CD8-positive, alpha-beta memory T cell (primary cell): ENCODE results near the gene KCTD1. TPM values are rescaled to one million over a fixed set of nuclear protein-coding genes. Genes with fewer than 3 reads are reported as not detected.

Source experiments
- CTCF ChIA-PET: fragments of 350-600 bp; sonication (Branson Sonifier 250); formaldehyde crosslinking; loops from one replicate; lab custom pipeline; 2021; ENCODE audit warnings: antibody characterized with exemption; lab: Charles Lee
- POLR2A ChIA-PET: fragments of 350-600 bp; sonication (Branson Sonifier 250); formaldehyde crosslinking; loops from one replicate; lab custom pipeline; 2021; ENCODE audit warnings: antibody characterized with exemption; lab: Charles Lee
- DNase-seq, 5 donors: peaks; one replicate each; pipeline versions ENCODE4 v3.0.0 to v3.0.0-alpha.2; 2020 to 2022; ENCODE audit warnings: mixed read lengths in 1 of 5
- H3K27ac ChIP-seq: one replicate; pipeline ENCODE4 v1.7.0; 2013; ENCODE audit warnings: low read depth, mild to moderate bottlenecking, low read length, moderate library complexity
- H3K27me3 ChIP-seq: 2 replicates; pipeline ENCODE4 v1.7.0; 2013; ENCODE audit warnings: low read length, mild to moderate bottlenecking; ENCODE audit not compliant: insufficient read depth, poor library complexity, severe bottlenecking
- H3K36me3 ChIP-seq: 2 replicates; pipeline ENCODE4 v1.7.0; 2013; ENCODE audit warnings: mild to moderate bottlenecking, low read length, moderate library complexity; ENCODE audit not compliant: insufficient read depth
- H3K4me1 ChIP-seq: 2 replicates; pipeline ENCODE4 v1.7.0; 2013; ENCODE audit warnings: mild to moderate bottlenecking, low read length, moderate library complexity; ENCODE audit not compliant: insufficient read depth
- H3K4me3 ChIP-seq: 2 replicates; pipeline ENCODE4 v1.7.0; 2013; ENCODE audit warnings: mild to moderate bottlenecking, low read length
- H3K9me3 ChIP-seq: 2 replicates; pipeline ENCODE4 v1.7.0; 2013; ENCODE audit warnings: mild to moderate bottlenecking, low read length
- H3K27ac Mint-ChIP-seq, 8 donors: one replicate each; pipeline ENCODE4 v1.8.0; 2020 to 2021; ENCODE audit warnings: mixed read lengths in 8 of 8, mild to moderate bottlenecking in 6 of 8, inconsistent platforms in 3 of 8, moderate library complexity in 3 of 8
- H3K27me3 Mint-ChIP-seq, 2 donors: one replicate each; pipeline ENCODE4 v1.8.0; 2020 to 2021; ENCODE audit warnings: mixed read lengths in 2 of 2, mild to moderate bottlenecking in 1 of 2, moderate library complexity in 1 of 2
- H3K36me3 Mint-ChIP-seq, 3 donors: one replicate each; pipeline ENCODE4 v1.8.0; 2020 to 2021; ENCODE audit warnings: mixed read lengths in 3 of 3, inconsistent platforms in 1 of 3, mild to moderate bottlenecking in 1 of 3
- H3K4me1 Mint-ChIP-seq, 3 donors: one replicate each; pipeline ENCODE4 v1.8.0; 2020 to 2021; ENCODE audit warnings: mixed read lengths in 3 of 3, inconsistent platforms in 1 of 3, mild to moderate bottlenecking in 1 of 3
- H3K4me3 Mint-ChIP-seq, 7 donors: one replicate each; pipeline ENCODE4 v1.8.0; 2020 to 2021; ENCODE audit warnings: mixed read lengths in 7 of 7, mild to moderate bottlenecking in 6 of 7, moderate library complexity in 4 of 7, inconsistent platforms in 2 of 7
- H3K9me3 Mint-ChIP-seq, 5 donors: one replicate each; pipeline ENCODE4 v1.8.0; 2020 to 2022; ENCODE audit warnings: mixed read lengths in 5 of 5, mild to moderate bottlenecking in 3 of 5, moderate library complexity in 2 of 5, inconsistent platforms in 1 of 5
- polyA plus RNA-seq: library from polyadenylated mRNA; unstranded; fragments of 300-500 nt; fragmentation: Illumina TruSeq; gene quantifications from one replicate; pipeline ENCODE4 v1.2.3, GENCODE V29; 2021
- total RNA-seq, 2 experiments: library from RNA; stranded (reverse); gene quantifications; one replicate each; pipeline ENCODE4 v1.2.3, GENCODE V29; 2021

The KCTD1 gene
- total and polyA plus RNA-seq, 3 experiments from 2014 or later: 0.22 to 4.2 (median 3.5) TPM

DNA sequence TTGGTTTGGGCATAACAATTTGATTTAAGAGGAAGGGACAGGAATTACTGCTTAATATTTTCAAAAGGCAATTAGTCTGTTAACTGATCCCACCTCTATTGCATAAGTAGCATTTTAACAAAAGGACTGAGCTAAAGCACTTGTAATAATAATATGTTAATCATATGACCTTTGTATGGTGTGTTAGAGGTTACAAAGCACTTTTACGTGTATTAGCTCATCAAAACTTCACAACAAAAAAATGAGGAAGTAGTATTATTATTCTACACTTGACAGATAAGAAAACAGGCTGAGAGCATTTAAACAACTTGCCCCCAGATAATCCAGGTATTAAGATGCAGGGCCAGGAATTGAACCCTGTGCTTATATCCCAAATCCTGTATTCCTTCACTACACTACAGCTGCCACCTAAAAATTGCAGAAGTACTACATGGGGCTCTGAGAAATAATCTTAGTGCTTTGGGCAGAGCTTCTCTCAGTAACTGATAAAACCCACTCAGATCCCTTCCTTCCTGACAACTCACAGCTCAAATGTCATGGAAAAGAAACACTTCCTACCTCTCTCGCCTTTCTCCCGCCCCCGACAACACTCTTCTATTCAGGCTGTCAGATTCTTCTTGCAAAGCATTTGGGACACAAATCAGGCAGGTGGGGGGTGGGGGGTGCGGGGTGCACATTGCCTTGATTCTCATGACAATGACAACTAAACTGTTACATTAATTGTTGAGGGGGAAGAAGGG is 20.7 kb upstream of the KCTD1 start:
- no peak for DNase-seq
- Mint-ChIP-seq H3K9me3 (peaks cover 0 to 2% (median 0%) of the 10 kb centered on the region in 5 donors), H3K4me1 (no peaks in the 10 kb centered on the region), H3K27ac (no peak overlapping the region), H3K27me3 (peaks cover 3 to 28% of the 10 kb centered on the region in 2 donors), H3K36me3 (no peaks in the 10 kb centered on the region), H3K4me3 (no peak overlapping the region)
- ChIA-PET CTCF (interaction anchor here (1.1 kb wide), 1 partner anchor 11 kb away, joined by 6 read pairs; no protein-coding TSS in a partner anchor), POLR2A (no interaction called here)
- Histone ChIP-seq H3K36me3 (no peaks in the 10 kb centered on the region), H3K27me3 (no peaks in the 10 kb centered on the region), H3K27ac (no peak overlapping the region), H3K4me1 (no peaks in the 10 kb centered on the region), H3K4me3 (no peak overlapping the region), H3K9me3 (no peaks in the 10 kb centered on the region)

GRCh38 chr18:26568513-26568912 is 20.2 kb upstream of the KCTD1 start:
- no peaks in the 10 kb centered on the region for H3K36me3 Mint-ChIP-seq
- DNase-seq: no peak
- peaks cover 3 to 23% of the 10 kb centered on the region in 2 donors for H3K27me3 Mint-ChIP-seq
- no peaks in the 10 kb centered on the region for H3K36me3 ChIP-seq
- no peaks in the 10 kb centered on the region for H3K27me3 ChIP-seq
- no peak overlapping the region for H3K27ac ChIP-seq
- ChIA-PET CTCF (interaction anchor here (1.1 kb wide), 1 partner anchor 11 kb away, joined by 6 read pairs; no protein-coding TSS in a partner anchor), POLR2A (no interaction called here)
- H3K4me3 ChIP-seq: no peak overlapping the region
- H3K9me3 ChIP-seq: no peaks in the 10 kb centered on the region
- H3K4me3 Mint-ChIP-seq: no peak overlapping the region
- H3K4me1 Mint-ChIP-seq: no peaks in the 10 kb centered on the region
- H3K9me3 Mint-ChIP-seq: peaks cover 0 to 2% (median 0%) of the 10 kb centered on the region in 5 donors
- H3K27ac Mint-ChIP-seq: no peak overlapping the region
- no peaks in the 10 kb centered on the region for H3K4me1 ChIP-seq

DNA sequence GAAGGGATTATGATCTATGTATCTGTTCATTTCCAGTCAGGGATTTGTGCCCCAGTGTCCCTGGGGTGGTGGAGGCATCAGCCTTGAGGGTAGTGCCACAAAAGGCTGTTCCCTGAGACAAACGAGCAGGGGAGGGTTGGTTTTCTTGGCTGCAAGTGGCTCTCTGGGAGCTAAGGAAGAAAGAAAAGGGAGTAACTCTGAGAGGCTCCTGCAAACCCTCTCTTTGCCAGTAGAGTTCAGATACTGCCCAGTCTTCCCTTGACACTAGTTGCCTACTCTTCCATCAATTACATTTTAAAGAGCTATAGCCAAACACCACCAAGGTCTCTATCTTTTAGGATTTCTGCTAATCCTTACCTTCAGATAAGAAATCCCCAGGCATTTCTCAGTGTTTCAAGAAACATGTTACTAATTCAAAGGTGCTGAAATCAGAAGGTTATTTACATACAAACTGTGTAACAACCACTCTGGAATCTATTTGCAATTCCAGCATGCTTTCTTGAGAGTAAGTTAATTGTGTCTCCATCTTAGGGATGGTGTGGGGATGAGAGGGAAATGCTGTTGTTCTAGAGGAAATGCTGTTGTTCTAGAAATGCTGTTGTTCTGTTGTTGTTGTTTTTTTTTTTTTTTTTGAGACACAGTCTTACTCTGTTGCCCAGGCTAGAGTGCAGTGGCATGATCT is 18.7 kb upstream of the KCTD1 start:
- Mint-ChIP-seq H3K4me1 (no peaks in the 10 kb centered on the region), H3K36me3 (no peaks in the 10 kb centered on the region), H3K27me3 (peaks cover 3 to 25% of the 10 kb centered on the region in 2 donors), H3K27ac (no peak overlapping the region), H3K4me3 (no peak overlapping the region), H3K9me3 (peaks cover 0 to 5% (median 2%) of the 10 kb centered on the region in 5 donors)
- H3K27ac ChIP-seq: no peak overlapping the region
- H3K4me1 ChIP-seq: no peaks in the 10 kb centered on the region
- no peak overlapping the region for H3K4me3 ChIP-seq
- no peaks in the 10 kb centered on the region for H3K9me3 ChIP-seq
- ChIA-PET CTCF (no interaction called here), POLR2A (no interaction called here)
- no peaks in the 10 kb centered on the region for H3K36me3 ChIP-seq
- H3K27me3 ChIP-seq: no peaks in the 10 kb centered on the region
- no peak for DNase-seq

- no peak overlapping the region for H3K4me3 Mint-ChIP-seq
- Histone ChIP-seq H3K27me3 (no peaks in the 10 kb centered on the region), H3K4me1 (no peaks in the 10 kb centered on the region), H3K27ac (no peak overlapping the region), H3K9me3 (no peaks in the 10 kb centered on the region), H3K36me3 (no peaks in the 10 kb centered on the region), H3K4me3 (no peak overlapping the region)
- no peak for DNase-seq
- peaks cover 3 to 24% of the 10 kb centered on the region in 2 donors for H3K27me3 Mint-ChIP-seq
- no peaks in the 10 kb centered on the region for H3K36me3 Mint-ChIP-seq
- POLR2A ChIA-PET: no interaction called here
- CTCF ChIA-PET: no interaction called here
- H3K27ac Mint-ChIP-seq: no peak overlapping the region
- peaks cover 0 to 5% (median 2%) of the 10 kb centered on the region in 5 donors for H3K9me3 Mint-ChIP-seq
- H3K4me1 Mint-ChIP-seq: no peaks in the 10 kb centered on the region
These were observed 17.2 kb upstream of the KCTD1 start for GRCh38 chr18:26565514-26565913.

DNA sequence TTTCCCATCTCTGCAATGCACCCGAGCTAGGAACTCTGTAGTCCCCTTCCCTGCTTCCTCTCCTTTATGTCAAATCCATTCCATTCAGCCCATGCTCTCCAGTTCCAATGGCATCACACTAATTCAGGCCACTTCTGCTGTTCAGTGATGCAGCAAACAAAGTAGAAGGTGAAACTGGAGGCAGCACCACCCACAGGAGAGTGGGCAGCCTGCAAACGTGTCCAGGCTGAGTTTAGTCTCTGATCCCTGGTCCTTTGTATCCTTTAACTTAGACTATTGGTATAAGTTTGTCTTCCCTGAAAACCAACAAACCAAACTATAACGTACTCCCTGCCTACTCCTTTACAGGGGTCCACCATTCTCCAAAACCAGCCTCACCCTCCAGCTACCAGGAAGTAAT is 14.7 kb upstream of the KCTD1 start:
- no peaks in the 10 kb centered on the region for H3K36me3 Mint-ChIP-seq
- no peaks in the 10 kb centered on the region for H3K27me3 ChIP-seq
- peak overlapping the region in 1 of 8 donors; percentile 58 for H3K27ac Mint-ChIP-seq
- no peak for DNase-seq
- H3K4me3 ChIP-seq: no peak overlapping the region
- no peaks in the 10 kb centered on the region for H3K4me1 Mint-ChIP-seq
- H3K9me3 Mint-ChIP-seq: peaks cover 0 to 5% (median 2%) of the 10 kb centered on the region in 5 donors
- no peaks in the 10 kb centered on the region for H3K36me3 ChIP-seq
- no peak overlapping the region for H3K4me3 Mint-ChIP-seq
- H3K27ac ChIP-seq: no peak overlapping the region
- H3K27me3 Mint-ChIP-seq: peaks cover 3 to 16% of the 10 kb centered on the region in 2 donors
- POLR2A ChIA-PET: no interaction called here
- H3K4me1 ChIP-seq: no peaks in the 10 kb centered on the region
- no peaks in the 10 kb centered on the region for H3K9me3 ChIP-seq
- CTCF ChIA-PET: no interaction called here

DNA sequence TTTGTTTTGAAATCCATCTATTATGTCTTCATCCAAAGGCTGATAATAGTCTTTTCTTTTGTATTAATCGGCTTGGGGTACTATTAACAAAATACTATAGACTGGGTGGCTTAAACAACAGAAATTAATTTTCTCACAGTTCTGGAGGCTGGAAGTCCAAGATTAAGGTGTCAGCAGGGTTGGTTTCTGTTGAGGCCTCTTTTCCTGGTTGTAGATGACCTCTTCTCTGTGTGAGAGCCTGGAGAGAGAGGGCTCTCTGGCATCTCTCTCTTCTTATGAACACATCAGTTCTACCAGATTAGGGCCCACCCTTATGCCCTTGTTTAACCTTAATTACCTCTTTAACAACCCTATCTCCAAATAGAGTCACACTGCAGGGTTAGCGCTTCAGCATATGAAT is 14.2 kb upstream of the KCTD1 start:
- Mint-ChIP-seq H3K4me3 (no peak overlapping the region), H3K9me3 (peaks cover 0 to 5% (median 2%) of the 10 kb centered on the region in 5 donors), H3K27me3 (peaks cover 3 to 20% of the 10 kb centered on the region in 2 donors), H3K4me1 (no peaks in the 10 kb centered on the region), H3K36me3 (no peaks in the 10 kb centered on the region), H3K27ac (no peak overlapping the region)
- Histone ChIP-seq H3K9me3 (no peaks in the 10 kb centered on the region), H3K4me1 (no peaks in the 10 kb centered on the region), H3K27me3 (no peaks in the 10 kb centered on the region), H3K27ac (no peak overlapping the region), H3K4me3 (no peak overlapping the region), H3K36me3 (no peaks in the 10 kb centered on the region)
- no peak for DNase-seq
- ChIA-PET POLR2A (no interaction called here), CTCF (no interaction called here)

- Histone ChIP-seq H3K9me3 (no peaks in the 10 kb centered on the region), H3K36me3 (no peaks in the 10 kb centered on the region), H3K4me3 (no peak overlapping the region), H3K4me1 (no peaks in the 10 kb centered on the region), H3K27me3 (no peaks in the 10 kb centered on the region), H3K27ac (no peak overlapping the region)
- Mint-ChIP-seq H3K36me3 (no peaks in the 10 kb centered on the region), H3K27ac (no peak overlapping the region), H3K9me3 (peaks cover 0 to 5% (median 2%) of the 10 kb centered on the region in 5 donors), H3K4me1 (no peaks in the 10 kb centered on the region), H3K27me3 (peaks cover 3 to 26% of the 10 kb centered on the region in 2 donors), H3K4me3 (no peak overlapping the region)
- CTCF ChIA-PET: no interaction called here
- no peak for DNase-seq
- POLR2A ChIA-PET: no interaction called here
These were observed 13.4 kb upstream of the KCTD1 start for GRCh38 chr18:26561769-26562168.

DNA sequence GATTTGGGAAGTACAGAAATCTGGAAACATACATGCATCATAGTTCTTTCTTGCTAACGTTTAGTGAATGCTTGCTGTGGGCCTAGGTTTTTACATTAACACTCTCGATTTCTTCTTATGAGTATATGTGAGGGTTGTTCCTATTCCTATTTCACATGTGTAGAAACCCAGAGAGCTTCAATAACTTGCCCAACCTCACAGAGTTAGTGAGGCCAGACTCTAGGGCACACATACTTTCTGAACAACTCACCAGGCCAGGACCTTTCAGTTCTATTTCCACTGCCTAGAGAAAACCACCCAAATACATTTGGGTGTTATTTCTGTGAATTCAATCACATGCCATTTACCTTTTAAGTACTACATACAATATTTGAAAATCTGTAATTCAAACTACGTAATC is 8.2 kb upstream of the KCTD1 start:
- Histone ChIP-seq H3K4me3 (no peak overlapping the region), H3K27ac (no peak overlapping the region), H3K36me3 (no peaks in the 10 kb centered on the region), H3K27me3 (peaks cover 7% of the 10 kb centered on the region), H3K4me1 (no peaks in the 10 kb centered on the region), H3K9me3 (no peaks in the 10 kb centered on the region)
- H3K4me3 Mint-ChIP-seq: no peak overlapping the region
- H3K36me3 Mint-ChIP-seq: no peaks in the 10 kb centered on the region
- no peak overlapping the region for H3K27ac Mint-ChIP-seq
- DNase-seq: no peak
- H3K4me1 Mint-ChIP-seq: peaks cover under 1 to 3% (median 2%) of the 10 kb centered on the region in 3 donors
- CTCF ChIA-PET: no interaction called here
- peaks cover 17 to 44% of the 10 kb centered on the region in 2 donors for H3K27me3 Mint-ChIP-seq
- POLR2A ChIA-PET: no interaction called here
- H3K9me3 Mint-ChIP-seq: no peaks in the 10 kb centered on the region
